COLO668 (cell line): ENCODE results near the gene C9orf152.

Source experiments
- DNase-seq: peaks from one replicate; lab custom pipeline; 2025; ENCODE audit not compliant: unreplicated experiment; lab: John Stamatoyannopoulos, UW

C9orf152 gene

GRCh38 chr9:110183208-110184145 lies 24.5 kb downstream of the C9orf152 start:
- DNase-seq, result peak; percentile 75

GRCh38 chr9:110180511-110181434 lies 27.2 kb downstream of the C9orf152 start:
- peak; percentile 55 for DNase-seq

DNA sequence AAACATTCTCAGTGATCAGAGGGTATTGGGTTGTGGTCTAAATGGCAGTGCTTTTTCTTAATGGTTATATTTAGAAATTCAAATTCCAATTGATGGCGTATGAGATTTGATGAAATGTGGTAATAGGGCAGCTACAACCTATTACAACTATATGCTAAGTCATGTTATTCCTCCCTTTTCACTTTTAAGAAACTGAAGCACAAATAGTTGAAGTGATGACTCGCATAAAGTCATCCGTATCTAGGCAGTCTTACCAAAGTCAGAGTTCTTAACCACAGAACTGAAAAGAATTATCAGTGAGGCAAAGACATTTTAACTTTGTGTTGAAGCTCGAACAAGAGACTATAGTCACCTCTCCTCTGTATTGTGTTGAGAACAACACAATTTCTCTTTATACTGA lies 28.2 kb downstream of the C9orf152 start:
- no peak for DNase-seq

DNA sequence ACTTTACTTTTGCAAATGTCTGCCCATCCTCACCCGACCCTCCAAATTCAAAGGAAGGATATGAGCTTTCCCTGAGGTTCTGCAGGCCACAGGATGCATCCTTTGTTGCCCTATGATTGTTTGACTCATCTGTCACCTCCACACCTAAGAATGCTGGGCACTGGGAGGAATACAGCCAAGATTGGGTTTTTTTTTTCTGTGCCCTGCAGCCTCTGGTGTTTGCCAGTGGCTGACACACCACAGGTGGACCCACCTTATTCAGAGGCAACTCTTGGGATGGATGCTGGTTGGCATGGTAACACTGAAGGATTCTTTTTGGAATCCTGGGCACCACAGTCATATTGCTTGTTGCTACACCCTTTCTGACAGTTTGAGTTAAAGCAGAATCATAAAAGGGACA lies 29.7 kb downstream of the C9orf152 start:
- DNase-seq, result no peak

DNA sequence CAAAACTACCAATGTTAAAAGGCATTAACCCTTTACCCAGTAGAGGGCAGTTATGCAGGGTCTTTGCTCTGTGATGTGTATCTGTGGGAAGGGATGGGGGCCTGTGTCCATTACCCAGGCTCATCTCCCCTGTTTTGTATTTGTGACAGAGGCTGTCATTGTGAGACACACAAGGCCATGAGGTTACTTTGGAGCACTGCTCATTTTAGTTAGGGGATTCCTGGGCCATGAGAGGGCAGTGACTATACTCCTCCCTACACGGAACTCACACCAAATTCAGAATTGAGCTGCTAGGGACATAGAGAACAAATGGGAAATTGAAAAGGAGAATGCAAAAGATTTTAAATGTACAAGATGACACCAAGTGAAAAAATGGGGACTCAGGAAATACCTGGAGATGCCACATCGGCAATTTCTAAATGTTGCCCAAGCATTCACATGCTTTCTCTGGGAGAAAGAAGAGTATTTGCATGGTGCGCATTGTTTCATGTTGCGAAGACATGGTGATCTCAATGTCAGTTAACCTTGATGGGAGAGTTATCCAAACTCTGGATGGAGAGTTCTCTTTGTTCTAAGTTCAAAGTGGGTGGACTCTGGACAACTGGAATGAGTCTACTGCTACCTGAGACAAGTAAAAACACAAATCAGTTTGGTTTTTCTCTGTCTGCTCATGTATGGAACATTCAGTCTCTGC lies 32.5 kb downstream of the C9orf152 start:
- DNase-seq, result no peak

- no peak for DNase-seq
These were observed 34.7 kb downstream of the C9orf152 start for GRCh38 chr9:110173322-110173642.

- DNase-seq, result no peak
These were observed 37.4 kb downstream of the C9orf152 start for GRCh38 chr9:110170357-110171257.

DNA sequence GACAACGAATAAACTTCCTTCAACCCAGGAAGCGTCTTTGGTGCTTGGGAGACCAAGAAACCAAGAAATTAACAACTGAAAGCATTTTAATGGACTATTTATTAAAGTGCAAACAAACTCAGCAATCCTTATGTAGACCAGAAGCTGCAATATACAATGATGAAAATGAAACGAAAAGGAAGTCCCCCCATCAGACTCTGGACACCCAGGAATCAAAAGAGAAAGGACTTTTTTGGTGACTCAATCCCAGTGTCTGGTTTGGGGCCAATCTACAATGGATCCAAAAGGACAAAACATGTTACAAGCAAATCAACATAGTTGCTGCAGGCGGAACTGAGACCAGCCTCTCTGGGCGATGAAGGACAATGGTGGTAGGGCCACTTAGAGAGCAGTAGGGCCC lies 39.5 kb downstream of the C9orf152 start:
- DNase-seq, result no peak

GRCh38 chr9:110161940-110162339 lies 46.0 kb downstream of the C9orf152 start:
- DNase-seq, result no peak

DNA sequence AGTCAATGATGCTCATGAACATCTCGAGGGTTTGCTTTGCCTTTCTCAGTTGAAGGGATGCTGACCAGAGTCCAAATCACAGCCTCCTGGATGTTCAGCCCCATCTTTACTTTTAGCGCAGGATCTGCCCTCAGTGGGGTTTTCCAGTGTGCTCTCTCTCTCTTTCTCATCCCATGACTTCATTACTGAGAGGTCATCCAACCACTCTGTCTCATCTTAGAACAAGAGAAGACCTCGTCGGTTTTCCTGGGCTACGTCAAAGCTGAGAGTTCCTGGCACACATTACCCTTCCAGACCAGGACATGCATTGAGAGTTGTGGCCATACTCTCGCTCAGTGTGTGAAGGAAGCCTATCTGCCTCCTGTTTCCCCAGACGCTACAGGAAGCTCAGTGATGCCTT lies 47.3 kb downstream of the C9orf152 start:
- no peak for DNase-seq

GRCh38 chr9:110160123-110160522 lies 47.8 kb downstream of the C9orf152 start:
- DNase-seq, result no peak

- DNase-seq, result peak; percentile 6
These were observed 49.9 kb downstream of the C9orf152 start for GRCh38 chr9:110157823-110158664.

GRCh38 chr9:110156902-110157301 lies 51.1 kb downstream of the C9orf152 start:
- DNase-seq, result no peak

DNA sequence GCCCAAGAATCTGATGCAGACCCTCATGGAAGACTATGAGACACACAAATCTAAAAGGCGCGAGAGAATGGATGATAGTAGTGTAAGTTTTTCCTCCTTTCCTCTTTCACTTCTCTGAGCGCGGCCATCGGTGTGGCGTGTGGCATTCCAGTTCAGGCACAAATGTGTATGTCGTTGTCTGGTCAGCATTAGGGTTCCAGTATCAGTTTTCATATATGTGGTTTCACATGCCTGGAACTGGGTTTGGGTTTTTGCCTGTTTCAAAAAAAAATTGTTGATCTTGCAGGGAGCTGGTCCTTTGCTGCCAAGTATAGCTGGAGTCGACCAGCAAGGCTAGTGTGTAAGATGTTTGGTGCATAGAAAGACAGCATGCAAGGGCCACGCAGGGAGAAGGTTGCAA lies 51.5 kb downstream of the C9orf152 start:
- no peak for DNase-seq

GRCh38 chr9:110155751-110156150 lies 52.2 kb downstream of the C9orf152 start:
- no peak for DNase-seq

DNA sequence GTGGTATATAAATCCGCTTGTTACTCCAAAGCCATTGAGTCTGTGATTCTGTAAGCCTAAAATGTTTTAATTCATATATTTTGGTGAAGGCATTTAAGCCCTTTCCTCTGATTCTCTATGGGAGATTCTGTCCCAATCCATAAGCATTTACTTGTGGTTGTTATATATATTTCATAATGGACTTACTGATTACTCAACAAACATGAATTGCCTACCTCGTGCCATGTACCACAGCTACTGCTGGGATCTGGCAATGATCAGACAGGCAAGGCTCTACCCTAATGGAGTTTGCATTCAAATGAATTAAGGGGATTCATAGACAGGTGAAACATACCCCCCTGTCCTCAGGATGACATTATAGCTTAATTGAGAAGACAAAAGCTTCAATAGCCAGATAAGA lies 54.5 kb downstream of the C9orf152 start:
- DNase-seq, result no peak

DNA sequence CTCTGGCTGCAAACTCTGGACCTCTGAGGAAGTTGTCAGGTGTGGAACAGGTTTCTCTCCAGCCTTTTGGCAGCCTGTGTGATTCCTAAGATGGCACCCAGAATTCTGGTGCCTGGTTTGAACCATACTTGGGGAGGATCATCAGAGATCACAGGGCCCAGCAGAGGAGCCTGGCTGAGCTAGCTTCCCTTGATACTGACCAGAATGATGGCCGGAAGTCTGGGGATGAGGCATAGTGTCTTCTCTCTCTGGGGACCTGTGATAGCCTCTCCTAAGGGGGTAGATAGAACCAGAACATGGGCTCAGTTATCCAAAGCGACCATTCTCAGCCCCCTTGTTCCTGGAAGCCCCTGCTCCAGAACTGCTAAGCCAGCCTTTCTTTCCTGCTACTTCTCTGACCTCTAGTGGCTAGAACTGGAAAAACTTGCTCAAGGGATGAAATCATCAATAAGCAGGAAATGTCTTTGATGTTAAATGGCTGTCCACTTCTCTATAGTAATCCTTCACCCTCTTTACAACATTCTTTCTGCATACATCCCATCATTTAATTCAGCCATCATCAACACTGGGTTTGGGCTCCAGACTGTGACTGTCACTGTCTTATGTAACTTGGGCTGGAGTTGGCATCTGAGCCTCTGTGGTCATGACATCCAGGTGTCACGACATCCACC lies 55.1 kb downstream of the C9orf152 start:
- DNase-seq, result peak; percentile 37
